ENCODE measurements around the gene ADORA1.

DNA sequence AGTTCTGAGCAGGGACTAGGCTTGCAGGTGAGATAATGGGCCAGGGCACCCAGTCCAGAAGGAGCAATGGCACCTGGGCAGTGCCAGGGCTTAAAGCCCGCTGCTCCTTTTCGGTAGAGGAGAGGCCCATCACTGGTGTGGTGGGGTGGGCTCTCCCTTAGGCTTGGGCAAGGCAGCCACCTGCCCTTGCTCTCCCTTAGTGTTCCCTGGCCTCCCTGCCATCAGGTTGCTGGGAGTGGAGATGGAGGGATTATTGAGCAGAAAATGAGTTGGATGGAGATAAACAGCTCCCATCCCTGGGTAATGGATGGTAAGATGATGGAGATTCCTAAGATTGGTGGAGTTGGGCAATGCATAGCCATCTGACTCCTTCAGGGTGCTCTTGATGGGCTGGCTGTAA lies 49.6 kb upstream of the ADORA1 start:
- TF ChIP-seq, protein P1, sequence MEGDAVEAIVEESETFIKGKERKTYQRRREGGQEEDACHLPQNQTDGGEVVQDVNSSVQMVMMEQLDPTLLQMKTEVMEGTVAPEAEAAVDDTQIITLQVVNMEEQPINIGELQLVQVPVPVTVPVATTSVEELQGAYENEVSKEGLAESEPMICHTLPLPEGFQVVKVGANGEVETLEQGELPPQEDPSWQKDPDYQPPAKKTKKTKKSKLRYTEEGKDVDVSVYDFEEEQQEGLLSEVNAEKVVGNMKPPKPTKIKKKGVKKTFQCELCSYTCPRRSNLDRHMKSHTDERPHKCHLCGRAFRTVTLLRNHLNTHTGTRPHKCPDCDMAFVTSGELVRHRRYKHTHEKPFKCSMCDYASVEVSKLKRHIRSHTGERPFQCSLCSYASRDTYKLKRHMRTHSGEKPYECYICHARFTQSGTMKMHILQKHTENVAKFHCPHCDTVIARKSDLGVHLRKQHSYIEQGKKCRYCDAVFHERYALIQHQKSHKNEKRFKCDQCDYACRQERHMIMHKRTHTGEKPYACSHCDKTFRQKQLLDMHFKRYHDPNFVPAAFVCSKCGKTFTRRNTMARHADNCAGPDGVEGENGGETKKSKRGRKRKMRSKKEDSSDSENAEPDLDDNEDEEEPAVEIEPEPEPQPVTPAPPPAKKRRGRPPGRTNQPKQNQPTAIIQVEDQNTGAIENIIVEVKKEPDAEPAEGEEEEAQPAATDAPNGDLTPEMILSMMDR (IDR thresholded peaks at IDR 0.05; ENCODE audit: low read depth, low read length, missing input control): no peak
- no peak for TF ChIP-seq RAD21 (IDR thresholded peaks at IDR 0.05)
- no peak for TF ChIP-seq SP1 (IDR thresholded peaks at IDR 0.05)
- TF ChIP-seq RXRA (IDR thresholded peaks at IDR 0.05): no peak
- TF ChIP-seq GABPA (IDR thresholded peaks at IDR 0.05 in 1 of 2, conservative IDR thresholded peaks at IDR 0.05 in 1 of 2): no peak
- TF ChIP-seq TAF1 (conservative IDR thresholded peaks at IDR 0.05): no peak
